Activated CD4-positive, alpha-beta memory T cell treated with anti-CD3 and anti-CD28 coated beads, Interleukin-2, amount 10 ng/mL, durations not matched to agents 7 days and 5 days (primary cell): ENCODE measurements around the gene VEGFC. TPM values are rescaled to one million over a fixed set of nuclear protein-coding genes. Genes with fewer than 3 reads are reported as not detected.

Experiments used
- CTCF ChIA-PET: fragments of 350-600 bp; sonication (Branson Sonifier 250); formaldehyde crosslinking; loops from one replicate; lab custom pipeline; 2021; ENCODE audit warnings: antibody characterized with exemption, inconsistent platforms; lab: Charles Lee
- POLR2A ChIA-PET: fragments of 350-600 bp; sonication (Branson Sonifier 250); formaldehyde crosslinking; loops from one replicate; lab custom pipeline; 2021; ENCODE audit warnings: antibody characterized with exemption; lab: Charles Lee
- DNase-seq: peaks from one replicate; pipeline ENCODE4 v3.0.0-alpha.2; 2020
- H3K27ac Mint-ChIP-seq: one replicate; pipeline ENCODE4 v1.8.0; 2021; ENCODE audit warnings: mild to moderate bottlenecking, mixed read lengths
- H3K27me3 Mint-ChIP-seq: one replicate; pipeline ENCODE4 v1.8.0; 2021; ENCODE audit warnings: mixed read lengths
- H3K36me3 Mint-ChIP-seq: one replicate; pipeline ENCODE4 v1.8.0; 2021; ENCODE audit warnings: low read depth, mixed read lengths
- H3K4me1 Mint-ChIP-seq: one replicate; pipeline ENCODE4 v1.8.0; 2021; ENCODE audit warnings: mixed read lengths
- H3K4me3 Mint-ChIP-seq: one replicate; pipeline ENCODE4 v1.8.0; 2021; ENCODE audit warnings: mild to moderate bottlenecking, mixed read lengths
- H3K9me3 Mint-ChIP-seq: one replicate; pipeline ENCODE4 v1.8.0; 2021; ENCODE audit warnings: mixed read lengths
- total RNA-seq, 2 experiments: library from RNA; stranded (reverse); gene quantifications; one replicate each; pipeline ENCODE4 v1.2.3, GENCODE V29; 2021

VEGFC gene
- total RNA-seq, 2 experiments from 2014 or later, result not detected

GRCh38 chr4:176790398-176790797 lies 2.3 kb downstream of the VEGFC start:
- no peak overlapping the region for H3K4me3 Mint-ChIP-seq
- no peaks in the 10 kb centered on the region for H3K9me3 Mint-ChIP-seq
- no peak overlapping the region for H3K27ac Mint-ChIP-seq
- POLR2A ChIA-PET, result no interaction called here
- CTCF ChIA-PET, result no interaction called here
- H3K4me1 Mint-ChIP-seq, result peaks cover 6% of the 10 kb centered on the region
- H3K27me3 Mint-ChIP-seq, result peaks cover 35% of the 10 kb centered on the region
- no peak for DNase-seq
- H3K36me3 Mint-ChIP-seq, result no peaks in the 10 kb centered on the region

GRCh38 chr4:176789955-176790354 lies 2.8 kb downstream of the VEGFC start:
- CTCF ChIA-PET, result no interaction called here
- H3K4me3 Mint-ChIP-seq, result no peak overlapping the region
- H3K27ac Mint-ChIP-seq, result no peak overlapping the region

GRCh38 chr4:176788971-176789370 lies 3.8 kb downstream of the VEGFC start:
- Mint-ChIP-seq H3K4me3 (no peak overlapping the region), H3K9me3 (no peaks in the 10 kb centered on the region), H3K36me3 (no peaks in the 10 kb centered on the region), H3K4me1 (peaks cover 6% of the 10 kb centered on the region), H3K27me3 (peaks cover 26% of the 10 kb centered on the region), H3K27ac (no peak overlapping the region)
- ChIA-PET POLR2A (no interaction called here), CTCF (interaction anchor here (1.6 kb wide), 1 partner anchor 258 kb away, joined by 4 read pairs; no protein-coding TSS in a partner anchor)
- DNase-seq, result no peak

More at GRCh38 chr4:176789955-176790354, 2.8 kb downstream of the VEGFC start:
- DNase-seq, result no peak
- H3K9me3 Mint-ChIP-seq, result no peaks in the 10 kb centered on the region
- H3K27me3 Mint-ChIP-seq, result peaks cover 34% of the 10 kb centered on the region
- peaks cover 6% of the 10 kb centered on the region for H3K4me1 Mint-ChIP-seq
- H3K36me3 Mint-ChIP-seq, result no peaks in the 10 kb centered on the region
- POLR2A ChIA-PET, result no interaction called here

GRCh38 chr4:176788248-176788647 lies 4.5 kb downstream of the VEGFC start:
- Mint-ChIP-seq H3K27me3 (peaks cover 19% of the 10 kb centered on the region), H3K4me1 (peaks cover 4% of the 10 kb centered on the region), H3K4me3 (no peak overlapping the region), H3K36me3 (no peaks in the 10 kb centered on the region), H3K9me3 (no peaks in the 10 kb centered on the region), H3K27ac (no peak overlapping the region)
- ChIA-PET CTCF (interaction anchor here (1.6 kb wide), 1 partner anchor 259 kb away, joined by 4 read pairs; no protein-coding TSS in a partner anchor), POLR2A (no interaction called here)
- no peak for DNase-seq

GRCh38 chr4:176784816-176785215 lies 7.9 kb downstream of the VEGFC start:
- H3K4me1 Mint-ChIP-seq, result no peaks in the 10 kb centered on the region
- no peak for DNase-seq
- H3K36me3 Mint-ChIP-seq, result no peaks in the 10 kb centered on the region
- POLR2A ChIA-PET, result no interaction called here
- no peaks in the 10 kb centered on the region for H3K9me3 Mint-ChIP-seq
- H3K27me3 Mint-ChIP-seq, result peaks cover 1% of the 10 kb centered on the region
- no peak overlapping the region for H3K27ac Mint-ChIP-seq
- CTCF ChIA-PET, result no interaction called here
- no peak overlapping the region for H3K4me3 Mint-ChIP-seq

- Mint-ChIP-seq H3K9me3 (no peaks in the 10 kb centered on the region), H3K4me1 (no peaks in the 10 kb centered on the region)
Measured at GRCh38 chr4:176782794-176783193, 9.9 kb downstream of the VEGFC start.

GRCh38 chr4:176782191-176782590 lies 10.5 kb downstream of the VEGFC start:
- POLR2A ChIA-PET, result no interaction called here
- H3K27ac Mint-ChIP-seq, result no peak overlapping the region
- CTCF ChIA-PET, result no interaction called here
- no peak overlapping the region for H3K4me3 Mint-ChIP-seq
- H3K36me3 Mint-ChIP-seq, result no peaks in the 10 kb centered on the region
- H3K4me1 Mint-ChIP-seq, result no peaks in the 10 kb centered on the region
- DNase-seq, result no peak
- no peaks in the 10 kb centered on the region for H3K9me3 Mint-ChIP-seq
- H3K27me3 Mint-ChIP-seq, result no peaks in the 10 kb centered on the region

More at GRCh38 chr4:176782794-176783193, 9.9 kb downstream of the VEGFC start:
- H3K27ac Mint-ChIP-seq, result no peak overlapping the region
- DNase-seq, result no peak
- POLR2A ChIA-PET, result no interaction called here
- H3K4me3 Mint-ChIP-seq, result no peak overlapping the region
- CTCF ChIA-PET, result no interaction called here
- H3K27me3 Mint-ChIP-seq, result no peaks in the 10 kb centered on the region
- no peaks in the 10 kb centered on the region for H3K36me3 Mint-ChIP-seq

GRCh38 chr4:176781739-176782100 lies 11.0 kb downstream of the VEGFC start:
- CTCF ChIA-PET, result no interaction called here

GRCh38 chr4:176780995-176781738 lies 11.6 kb downstream of the VEGFC start:
- no peak for DNase-seq
- H3K36me3 Mint-ChIP-seq, result no peaks in the 10 kb centered on the region
- ChIA-PET CTCF (no interaction called here), POLR2A (no interaction called here)
- H3K27me3 Mint-ChIP-seq, result no peaks in the 10 kb centered on the region
- H3K4me3 Mint-ChIP-seq, result no peak overlapping the region
- no peaks in the 10 kb centered on the region for H3K9me3 Mint-ChIP-seq
- no peak overlapping the region for H3K27ac Mint-ChIP-seq
- no peaks in the 10 kb centered on the region for H3K4me1 Mint-ChIP-seq

More at GRCh38 chr4:176781739-176782100, 11.0 kb downstream of the VEGFC start:
- POLR2A ChIA-PET, result no interaction called here
- H3K27me3 Mint-ChIP-seq, result no peaks in the 10 kb centered on the region
- H3K9me3 Mint-ChIP-seq, result no peaks in the 10 kb centered on the region
- no peaks in the 10 kb centered on the region for H3K4me1 Mint-ChIP-seq
- no peak overlapping the region for H3K4me3 Mint-ChIP-seq
- no peak overlapping the region for H3K27ac Mint-ChIP-seq
- H3K36me3 Mint-ChIP-seq, result no peaks in the 10 kb centered on the region
- no peak for DNase-seq

- ChIA-PET POLR2A (no interaction called here), CTCF (no interaction called here)
- Mint-ChIP-seq H3K27me3 (no peaks in the 10 kb centered on the region), H3K4me1 (no peaks in the 10 kb centered on the region), H3K9me3 (no peaks in the 10 kb centered on the region), H3K27ac (no peak overlapping the region), H3K36me3 (no peaks in the 10 kb centered on the region), H3K4me3 (no peak overlapping the region)
- no peak for DNase-seq
Measured at GRCh38 chr4:176779421-176779820, 13.3 kb downstream of the VEGFC start.

- H3K4me3 Mint-ChIP-seq, result no peak overlapping the region
- no peaks in the 10 kb centered on the region for H3K4me1 Mint-ChIP-seq
- no peak overlapping the region for H3K27ac Mint-ChIP-seq
- POLR2A ChIA-PET, result no interaction called here
- no peaks in the 10 kb centered on the region for H3K36me3 Mint-ChIP-seq
- no peaks in the 10 kb centered on the region for H3K27me3 Mint-ChIP-seq
- CTCF ChIA-PET, result no interaction called here
- no peak for DNase-seq
- H3K9me3 Mint-ChIP-seq, result no peaks in the 10 kb centered on the region
Measured at GRCh38 chr4:176778491-176778890, 14.2 kb downstream of the VEGFC start.

- DNase-seq, result no peak
- H3K9me3 Mint-ChIP-seq, result no peaks in the 10 kb centered on the region
- H3K4me3 Mint-ChIP-seq, result no peak overlapping the region
- H3K27me3 Mint-ChIP-seq, result no peaks in the 10 kb centered on the region
- H3K4me1 Mint-ChIP-seq, result no peaks in the 10 kb centered on the region
- POLR2A ChIA-PET, result no interaction called here
- CTCF ChIA-PET, result interaction anchor here (0.6 kb wide), 1 partner anchor 235 kb away, joined by 4 read pairs; no protein-coding TSS in a partner anchor
- no peaks in the 10 kb centered on the region for H3K36me3 Mint-ChIP-seq
- H3K27ac Mint-ChIP-seq, result no peak overlapping the region
Measured at GRCh38 chr4:176778063-176778462, 14.7 kb downstream of the VEGFC start.

GRCh38 chr4:176775338-176775737 lies 17.4 kb downstream of the VEGFC start:
- Mint-ChIP-seq H3K4me1 (no peaks in the 10 kb centered on the region), H3K9me3 (no peaks in the 10 kb centered on the region), H3K27ac (no peak overlapping the region), H3K36me3 (no peaks in the 10 kb centered on the region), H3K27me3 (no peaks in the 10 kb centered on the region), H3K4me3 (no peak overlapping the region)
- CTCF ChIA-PET, result no interaction called here
- POLR2A ChIA-PET, result no interaction called here
- no peak for DNase-seq

GRCh38 chr4:176774852-176775251 lies 17.9 kb downstream of the VEGFC start:
- H3K9me3 Mint-ChIP-seq, result no peaks in the 10 kb centered on the region
- H3K27ac Mint-ChIP-seq, result no peak overlapping the region
- CTCF ChIA-PET, result no interaction called here
- POLR2A ChIA-PET, result no interaction called here
- no peak for DNase-seq
- no peak overlapping the region for H3K4me3 Mint-ChIP-seq
- H3K27me3 Mint-ChIP-seq, result no peaks in the 10 kb centered on the region
- H3K36me3 Mint-ChIP-seq, result no peaks in the 10 kb centered on the region
- H3K4me1 Mint-ChIP-seq, result no peaks in the 10 kb centered on the region
